Activated B cell treated with CpG ODN at 0.5 μM for 24 hours (primary cell): ENCODE measurements around the gene KLHL34. TPM values are rescaled to one million over a fixed set of nuclear protein-coding genes. Genes with fewer than 3 reads are reported as not detected.

ENCODE experiments used
- ATAC-seq: fragments of 200-7000 bp; cut with Tn5 transposase; one replicate; pipeline ENCODE4 v1.10.0; 2021; ENCODE audit warnings: low read depth, mild to moderate bottlenecking, moderate library complexity
- CTCF ChIA-PET: fragments of 350-600 bp; sonication (Branson Sonifier 250); formaldehyde crosslinking; loops from one replicate; lab custom pipeline; 2021; ENCODE audit warnings: antibody characterized with exemption; lab: Charles Lee
- POLR2A ChIA-PET: fragments of 350-600 bp; sonication (Branson Sonifier 250); formaldehyde crosslinking; loops from one replicate; lab custom pipeline; 2021; ENCODE audit warnings: antibody characterized with exemption; lab: Charles Lee
- DNase-seq: peaks from one replicate; pipeline ENCODE4 v3.0.0; 2022
- H3K27ac Mint-ChIP-seq: one replicate; pipeline ENCODE4 v1.8.0; 2020; ENCODE audit warnings: mixed read lengths
- H3K27me3 Mint-ChIP-seq: one replicate; pipeline ENCODE4 v1.8.0; 2021; ENCODE audit warnings: mixed read lengths
- H3K36me3 Mint-ChIP-seq: one replicate; pipeline ENCODE4 v1.8.0; 2021; ENCODE audit warnings: low read depth, mixed read lengths
- H3K4me1 Mint-ChIP-seq: one replicate; pipeline ENCODE4 v1.8.0; 2021; ENCODE audit warnings: mixed read lengths
- H3K4me3 Mint-ChIP-seq: one replicate; pipeline ENCODE4 v1.8.0; 2020; ENCODE audit warnings: mild to moderate bottlenecking, mixed read lengths
- H3K9me3 Mint-ChIP-seq: one replicate; pipeline ENCODE4 v1.8.0; 2020; ENCODE audit warnings: mixed read lengths
- intact Hi-C: fragments of 100-400 bp; cut with micrococcal nuclease; formaldehyde crosslinking; loops from one replicate; pipeline ENCODE4 v1.15.1; 2024
- total RNA-seq: library from RNA; stranded (reverse); gene quantifications from 2 replicates; pipeline ENCODE4 v1.2.3, GENCODE V29; 2022
- TF ChIP-seq, protein P1 (sequence below): fragments of 200-600 bp; IDR thresholded peaks from one replicate; pipeline ENCODE4 v1.8.0; 2022; ENCODE audit warnings: antibody characterized with exemption, mild to moderate bottlenecking

KLHL34 gene
- total RNA-seq, 1 donor from 2014 or later, result 0.58 TPM

GRCh38 chrX:21675931-21676330, 17.8 kb upstream of the KLHL34 start:
- intact Hi-C loops, result no loop called here
- no peak for DNase-seq
- Mint-ChIP-seq H3K4me3 (no peak overlapping the region), H3K36me3 (no peaks in the 10 kb centered on the region), H3K4me1 (no peaks in the 10 kb centered on the region), H3K9me3 (peaks cover 3% of the 10 kb centered on the region), H3K27me3 (peaks cover 9% of the 10 kb centered on the region), H3K27ac (no peak overlapping the region)
- ChIA-PET POLR2A (no interaction called here), CTCF (no interaction called here)
- TF ChIP-seq, protein P1, sequence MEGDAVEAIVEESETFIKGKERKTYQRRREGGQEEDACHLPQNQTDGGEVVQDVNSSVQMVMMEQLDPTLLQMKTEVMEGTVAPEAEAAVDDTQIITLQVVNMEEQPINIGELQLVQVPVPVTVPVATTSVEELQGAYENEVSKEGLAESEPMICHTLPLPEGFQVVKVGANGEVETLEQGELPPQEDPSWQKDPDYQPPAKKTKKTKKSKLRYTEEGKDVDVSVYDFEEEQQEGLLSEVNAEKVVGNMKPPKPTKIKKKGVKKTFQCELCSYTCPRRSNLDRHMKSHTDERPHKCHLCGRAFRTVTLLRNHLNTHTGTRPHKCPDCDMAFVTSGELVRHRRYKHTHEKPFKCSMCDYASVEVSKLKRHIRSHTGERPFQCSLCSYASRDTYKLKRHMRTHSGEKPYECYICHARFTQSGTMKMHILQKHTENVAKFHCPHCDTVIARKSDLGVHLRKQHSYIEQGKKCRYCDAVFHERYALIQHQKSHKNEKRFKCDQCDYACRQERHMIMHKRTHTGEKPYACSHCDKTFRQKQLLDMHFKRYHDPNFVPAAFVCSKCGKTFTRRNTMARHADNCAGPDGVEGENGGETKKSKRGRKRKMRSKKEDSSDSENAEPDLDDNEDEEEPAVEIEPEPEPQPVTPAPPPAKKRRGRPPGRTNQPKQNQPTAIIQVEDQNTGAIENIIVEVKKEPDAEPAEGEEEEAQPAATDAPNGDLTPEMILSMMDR, result no peak
- no peak for ATAC-seq

GRCh38 chrX:21674430-21675186, 16.5 kb upstream of the KLHL34 start:
- Mint-ChIP-seq H3K9me3 (peaks cover 3% of the 10 kb centered on the region), H3K27ac (no peak overlapping the region), H3K4me3 (no peak overlapping the region), H3K27me3 (peaks cover 9% of the 10 kb centered on the region), H3K36me3 (no peaks in the 10 kb centered on the region), H3K4me1 (no peaks in the 10 kb centered on the region)
- TF ChIP-seq, protein P1, result no peak
- DNase-seq (no peak), ATAC-seq (no peak)
- CTCF ChIA-PET, result no interaction called here
- POLR2A ChIA-PET, result no interaction called here
- intact Hi-C loops, result no loop called here

DNA sequence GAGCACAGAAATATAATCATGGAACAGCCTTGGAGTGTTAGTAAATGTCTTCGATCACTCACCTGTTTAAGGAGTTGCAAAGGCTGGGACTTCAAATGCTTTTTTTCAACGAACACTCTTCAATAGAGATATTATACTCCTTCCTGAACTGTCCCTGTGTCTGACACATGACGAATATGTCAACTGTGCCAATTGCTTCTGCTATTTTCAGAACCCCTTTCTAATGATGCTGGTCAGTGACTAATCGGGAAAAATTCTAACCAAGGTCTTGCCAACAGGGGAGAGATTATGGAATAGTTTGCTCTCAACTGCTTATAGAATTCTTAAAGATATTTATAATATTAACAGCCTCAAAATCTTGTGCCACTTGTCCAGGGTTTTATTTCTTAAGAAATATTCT, 8.5 kb upstream of the KLHL34 start:
- POLR2A ChIA-PET, result no interaction called here
- ATAC-seq, result no peak
- H3K4me1 Mint-ChIP-seq, result no peaks in the 10 kb centered on the region
- TF ChIP-seq, protein P1, result no peak
- H3K36me3 Mint-ChIP-seq, result no peaks in the 10 kb centered on the region
- intact Hi-C loops, result no loop called here
- DNase-seq, result no peak
- no peak overlapping the region for H3K4me3 Mint-ChIP-seq
- H3K9me3 Mint-ChIP-seq, result no peaks in the 10 kb centered on the region
- CTCF ChIA-PET, result no interaction called here
- H3K27me3 Mint-ChIP-seq, result peaks cover 7% of the 10 kb centered on the region
- H3K27ac Mint-ChIP-seq, result no peak overlapping the region

DNA sequence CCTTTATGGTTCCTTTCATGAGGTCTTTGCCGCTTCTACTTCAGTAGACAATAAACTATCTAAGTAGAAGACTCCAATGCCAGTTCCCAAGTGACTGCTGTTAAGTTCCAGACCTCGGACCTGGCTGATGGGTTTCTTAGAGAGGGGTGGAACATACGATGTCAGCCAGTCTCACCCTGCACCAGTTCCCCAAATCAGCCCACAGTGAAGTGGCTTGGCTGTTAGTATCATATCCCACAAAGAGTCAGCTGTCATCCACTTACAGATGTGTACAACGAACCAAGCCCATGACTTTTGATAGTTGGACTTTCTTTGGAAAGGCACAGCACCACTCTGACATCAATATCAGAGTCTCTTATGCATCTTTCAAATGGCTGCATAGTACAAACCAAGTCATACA, 8.1 kb upstream of the KLHL34 start:
- intact Hi-C loops, result no loop called here
- Mint-ChIP-seq H3K27ac (no peak overlapping the region), H3K4me1 (no peaks in the 10 kb centered on the region), H3K4me3 (no peak overlapping the region), H3K9me3 (no peaks in the 10 kb centered on the region), H3K36me3 (no peaks in the 10 kb centered on the region), H3K27me3 (peaks cover 8% of the 10 kb centered on the region)
- ATAC-seq, result no peak
- TF ChIP-seq, protein P1, result no peak
- CTCF ChIA-PET, result no interaction called here
- POLR2A ChIA-PET, result no interaction called here
- DNase-seq, result no peak

DNA sequence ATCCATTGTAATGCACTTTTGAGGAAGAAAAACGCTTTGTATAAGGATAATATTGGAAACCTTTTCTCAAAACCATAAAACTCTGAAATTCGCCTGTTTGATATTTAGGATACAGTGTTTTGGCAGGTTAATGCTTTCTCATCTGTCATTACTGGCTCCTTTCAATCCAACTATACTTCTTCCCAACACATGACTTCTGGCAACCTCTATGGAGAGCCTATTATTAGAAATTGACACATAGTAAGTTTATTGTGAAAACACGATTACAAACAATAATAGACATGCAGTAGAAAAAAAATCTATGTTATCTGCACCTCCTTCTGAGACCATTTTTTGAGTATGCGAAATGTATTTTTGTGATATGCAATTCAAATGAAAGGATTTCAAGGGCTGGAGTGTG, 4.6 kb upstream of the KLHL34 start:
- Mint-ChIP-seq H3K27ac (no peak overlapping the region), H3K9me3 (no peaks in the 10 kb centered on the region), H3K36me3 (no peaks in the 10 kb centered on the region), H3K27me3 (peaks cover 12% of the 10 kb centered on the region), H3K4me1 (peaks cover 3% of the 10 kb centered on the region), H3K4me3 (no peak overlapping the region)
- no peak for ATAC-seq
- TF ChIP-seq, protein P1, result no peak
- intact Hi-C loops, result no loop called here
- ChIA-PET POLR2A (no interaction called here), CTCF (no interaction called here)
- DNase-seq, result no peak
